Stimulated activated CD4-positive, alpha-beta T cell treated with anti-CD3 and anti-CD28 coated beads, Interleukin-1b, Interleukin-23, amount 100 ng/mL, for 4 hours (primary cell): Measurements from ENCODE around the gene TSSK6.

Experiments used
- DNase-seq, 2 donors: peaks; one replicate each; pipeline ENCODE4 v3.0.0-alpha.2; 2020; ENCODE audit warnings: low read depth in 2 of 2

The TSSK6 gene

GRCh38 chr19:19464339-19465098 is 50.8 kb downstream of the TSSK6 start:
- no peak for DNase-seq
